Measurements from ENCODE around the gene RGR. TPM values are rescaled to one million over a fixed set of nuclear protein-coding genes. Genes with fewer than 3 reads are reported as not detected.

The RGR gene
- total and polyA plus RNA-seq, 5 donors from 2014 or later: not detected

DNA sequence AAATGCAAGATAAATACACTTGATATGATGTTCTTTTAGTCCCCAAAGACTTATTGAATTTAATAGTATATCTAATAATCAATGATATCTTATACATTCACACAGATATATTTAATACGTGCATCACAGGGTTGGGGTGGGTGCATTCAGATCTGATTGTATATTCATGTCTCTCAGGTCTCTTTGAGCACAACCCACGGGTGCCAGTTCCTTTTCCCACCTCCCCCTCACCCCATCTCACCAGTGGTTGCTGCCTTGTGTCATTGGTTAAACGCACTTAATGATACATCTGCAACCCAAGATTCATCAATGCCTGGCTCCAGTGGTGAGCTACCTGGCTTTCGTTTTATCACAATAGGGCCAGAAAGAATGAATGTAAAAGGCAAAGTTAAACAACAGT is 9.8 kb upstream of the RGR start:
- Histone ChIP-seq H3K4me3 (ENCODE audit: low read depth, low read length) (no peak overlapping the region), H3K4me1 (ENCODE audit: control insufficient read depth, insufficient read depth, low read length, poor library complexity, severe bottlenecking) (no peaks in the 10 kb centered on the region), H3K27ac (ENCODE audit: insufficient read depth, low read length, poor library complexity, severe bottlenecking) (no peak overlapping the region), H3K36me3 (ENCODE audit: control insufficient read depth, insufficient read depth, low read length) (no peaks in the 10 kb centered on the region), H3K27me3 (ENCODE audit: control insufficient read depth, insufficient read depth, low read length) (peaks cover 2% of the 10 kb centered on the region), H3K9me3 (ENCODE audit: control insufficient read depth in 2 of 2, low read length in 2 of 2) (no peaks in the 10 kb centered on the region)
- no peak for DNase-seq
- Mint-ChIP-seq H3K27ac (no peak overlapping the region), H3K4me3 (no peak overlapping the region), H3K36me3 (no peaks in the 10 kb centered on the region), H3K4me1 (no peaks in the 10 kb centered on the region), H3K27me3 (peaks cover 18% of the 10 kb centered on the region), H3K9me3 (no peaks in the 10 kb centered on the region)
- ATAC-seq (ENCODE audit: low read depth in 2 of 2): no peak

DNA sequence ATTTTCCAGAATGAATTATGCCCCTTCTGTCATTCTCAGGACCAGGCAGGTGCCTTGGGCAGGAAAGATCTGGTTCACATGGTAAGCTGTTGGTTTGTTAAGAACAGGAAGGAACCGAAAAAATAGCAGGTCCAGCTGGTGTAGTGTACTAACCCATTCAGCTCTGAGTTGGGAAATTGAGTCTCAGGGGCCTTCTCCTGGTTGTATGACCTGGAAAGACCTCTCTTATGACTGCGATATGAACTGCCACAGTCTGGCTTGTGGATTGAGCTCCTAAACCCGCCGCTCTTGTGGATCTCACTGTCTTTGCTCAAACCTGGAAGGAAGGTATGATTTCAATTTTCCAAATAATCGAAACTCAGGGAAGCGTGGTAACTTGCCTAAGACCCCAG is 8.1 kb upstream of the RGR start:
- no peak overlapping the region for H3K4me3 Mint-ChIP-seq
- no peaks in the 10 kb centered on the region for H3K4me1 Mint-ChIP-seq

DNA sequence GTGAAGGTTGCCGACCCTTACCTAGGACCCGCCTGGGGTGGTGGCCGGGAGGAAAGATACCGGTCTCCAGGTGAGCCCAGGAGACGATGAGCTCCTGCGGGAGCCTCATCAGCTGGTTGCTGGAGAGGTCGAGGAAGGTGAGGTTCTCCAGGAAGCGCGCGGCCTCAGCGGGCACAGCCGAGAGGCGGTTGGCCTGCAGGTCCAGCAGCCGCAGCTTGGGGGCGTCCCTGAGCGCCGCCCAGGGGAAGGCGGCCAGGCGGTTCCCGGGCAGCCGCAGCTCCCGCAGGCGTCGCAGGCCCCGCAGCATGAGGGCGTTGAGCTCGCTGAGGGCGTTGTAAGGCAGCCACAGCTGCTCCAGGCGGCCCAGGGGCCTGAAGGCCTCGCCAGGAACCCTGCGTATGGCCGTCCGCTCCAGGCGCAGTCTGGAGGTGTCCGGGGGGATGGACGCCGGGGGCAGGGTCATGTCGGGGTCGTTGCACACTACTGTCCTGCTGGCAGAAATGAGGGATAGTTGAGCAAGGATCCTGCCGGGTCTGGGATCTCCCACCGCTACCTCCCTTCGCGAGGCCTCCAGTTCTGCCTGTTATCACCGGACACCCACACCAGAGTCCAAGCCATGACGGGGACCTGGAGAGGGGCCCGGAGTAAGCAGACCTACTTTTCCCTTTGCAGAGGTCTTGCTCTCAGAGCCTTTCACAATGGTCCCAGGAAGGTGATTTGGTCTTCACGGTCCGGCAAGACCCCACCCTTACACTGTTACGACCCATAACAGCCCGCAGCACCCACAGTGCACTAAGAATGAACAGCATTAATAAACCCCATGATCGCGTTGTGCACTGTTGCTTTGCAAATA is 7.4 kb upstream of the RGR start:
- no peaks in the 10 kb centered on the region for H3K4me1 Mint-ChIP-seq
- H3K27ac Mint-ChIP-seq: no peak overlapping the region
- no peak overlapping the region for H3K4me3 Mint-ChIP-seq
- Histone ChIP-seq H3K27ac (ENCODE audit: insufficient read depth, low read length, poor library complexity, severe bottlenecking) (no peak overlapping the region), H3K4me3 (ENCODE audit: low read depth, low read length) (no peak overlapping the region), H3K36me3 (ENCODE audit: control insufficient read depth, insufficient read depth, low read length) (no peaks in the 10 kb centered on the region), H3K9me3 (ENCODE audit: control insufficient read depth in 2 of 2, low read length in 2 of 2) (no peaks in the 10 kb centered on the region), H3K27me3 (ENCODE audit: control insufficient read depth, insufficient read depth, low read length) (peaks cover 2% of the 10 kb centered on the region), H3K4me1 (ENCODE audit: control insufficient read depth, insufficient read depth, low read length, poor library complexity, severe bottlenecking) (no peaks in the 10 kb centered on the region)
- ATAC-seq (ENCODE audit: low read depth in 2 of 2) (no peak), DNase-seq (no peak)
- no peaks in the 10 kb centered on the region for H3K9me3 Mint-ChIP-seq
- H3K36me3 Mint-ChIP-seq: no peaks in the 10 kb centered on the region
- H3K27me3 Mint-ChIP-seq: peaks cover 18% of the 10 kb centered on the region

More for the DNA sequence above, 8.1 kb upstream of the RGR start:
- Histone ChIP-seq H3K27me3 (ENCODE audit: control insufficient read depth, insufficient read depth, low read length) (peaks cover 2% of the 10 kb centered on the region), H3K4me1 (ENCODE audit: control insufficient read depth, insufficient read depth, low read length, poor library complexity, severe bottlenecking) (no peaks in the 10 kb centered on the region), H3K9me3 (ENCODE audit: control insufficient read depth in 2 of 2, low read length in 2 of 2) (no peaks in the 10 kb centered on the region), H3K4me3 (ENCODE audit: low read depth, low read length) (no peak overlapping the region), H3K36me3 (ENCODE audit: control insufficient read depth, insufficient read depth, low read length) (no peaks in the 10 kb centered on the region), H3K27ac (ENCODE audit: insufficient read depth, low read length, poor library complexity, severe bottlenecking) (no peak overlapping the region)
- Mint-ChIP-seq H3K27ac (no peak overlapping the region), H3K9me3 (no peaks in the 10 kb centered on the region), H3K27me3 (peaks cover 18% of the 10 kb centered on the region), H3K36me3 (no peaks in the 10 kb centered on the region)
- DNase-seq (no peak), ATAC-seq (ENCODE audit: low read depth in 2 of 2) (no peak)

DNA sequence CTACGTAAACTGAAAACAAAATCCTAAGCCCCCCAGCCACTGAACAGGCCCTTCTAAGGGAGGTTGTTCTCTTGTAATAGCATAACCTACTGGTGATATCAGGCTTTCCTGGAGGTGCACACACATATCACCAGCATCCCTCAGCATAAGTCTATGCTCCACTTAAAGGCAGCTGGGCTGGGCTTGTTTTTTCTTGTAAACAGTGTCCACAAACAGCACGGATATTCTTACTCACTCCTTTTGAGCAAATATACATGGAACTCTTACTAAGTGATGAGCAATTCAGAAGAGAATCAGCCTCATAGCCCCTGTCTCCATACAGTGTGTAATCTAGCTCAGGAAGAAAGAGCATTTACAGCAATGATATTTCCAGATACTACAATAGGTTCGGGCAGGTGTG is 5.9 kb upstream of the RGR start:
- no peaks in the 10 kb centered on the region for H3K9me3 Mint-ChIP-seq

DNA sequence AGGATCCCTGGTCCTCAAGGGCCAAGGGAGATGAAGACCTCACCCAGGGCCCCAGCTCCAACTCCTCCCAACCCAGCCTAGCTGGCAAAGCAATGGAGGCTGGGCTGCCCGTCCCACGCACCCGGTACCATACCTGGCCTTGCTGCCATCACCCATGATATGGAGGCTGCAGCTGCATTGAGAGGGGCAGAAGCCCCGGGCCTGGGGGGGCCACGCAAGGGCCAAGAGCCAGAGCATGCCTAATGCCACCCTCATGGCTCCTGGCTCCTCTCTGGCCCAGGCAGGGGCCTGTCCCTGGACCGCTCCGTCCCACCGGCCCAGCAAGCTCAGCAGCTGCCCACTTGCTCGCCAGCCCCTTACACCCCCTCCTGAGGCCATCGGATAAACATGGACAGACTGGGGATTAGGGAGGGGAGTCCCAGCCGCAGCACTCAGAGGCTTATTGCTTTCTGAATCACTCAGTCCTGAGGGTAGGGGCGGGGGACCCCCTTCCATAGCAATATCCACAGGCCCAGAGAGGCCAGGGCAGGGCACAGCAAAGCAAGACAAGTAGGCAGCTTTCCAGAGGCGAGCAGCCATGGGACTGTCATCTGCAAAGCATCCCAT is 3.6 kb upstream of the RGR start, which contains the start of gene LRIT1:
Gene LRIT1 (minus strand): TSS at position 362 of the 606 bp plus-strand sequence. CDS start 107 bp downstream, at position 255.
- H3K9me3 ChIP-seq (ENCODE audit: control insufficient read depth in 2 of 2, low read length in 2 of 2): no peaks in the 10 kb centered on the region
- no peaks in the 10 kb centered on the region for H3K27me3 ChIP-seq (ENCODE audit: control insufficient read depth, insufficient read depth, low read length)
- peaks cover 12% of the 10 kb centered on the region for H3K27me3 Mint-ChIP-seq
- DNase-seq: no peak
- H3K36me3 ChIP-seq (ENCODE audit: control insufficient read depth, insufficient read depth, low read length): no peaks in the 10 kb centered on the region
- H3K9me3 Mint-ChIP-seq: no peaks in the 10 kb centered on the region
- no peaks in the 10 kb centered on the region for H3K4me1 Mint-ChIP-seq
- H3K4me1 ChIP-seq (ENCODE audit: control insufficient read depth, insufficient read depth, low read length, poor library complexity, severe bottlenecking): no peaks in the 10 kb centered on the region
- no peak for ATAC-seq (ENCODE audit: low read depth in 2 of 2)
- no peak within 1 kb of the TSS for H3K27ac ChIP-seq (ENCODE audit: insufficient read depth, low read length, poor library complexity, severe bottlenecking)
- no peak within 1 kb of the TSS for H3K4me3 Mint-ChIP-seq
- peak within 1 kb of the TSS in 1 of 3 donors; percentile 7 for H3K27ac Mint-ChIP-seq
- H3K36me3 Mint-ChIP-seq: no peaks in the 10 kb centered on the region
- no peak within 1 kb of the TSS for H3K4me3 ChIP-seq (ENCODE audit: low read depth, low read length)

More for the DNA sequence above, 5.9 kb upstream of the RGR start:
- Histone ChIP-seq H3K27me3 (ENCODE audit: control insufficient read depth, insufficient read depth, low read length) (peaks cover 2% of the 10 kb centered on the region), H3K9me3 (ENCODE audit: control insufficient read depth in 2 of 2, low read length in 2 of 2) (no peaks in the 10 kb centered on the region), H3K27ac (ENCODE audit: insufficient read depth, low read length, poor library complexity, severe bottlenecking) (no peak overlapping the region), H3K4me3 (ENCODE audit: low read depth, low read length) (no peak overlapping the region), H3K4me1 (ENCODE audit: control insufficient read depth, insufficient read depth, low read length, poor library complexity, severe bottlenecking) (no peaks in the 10 kb centered on the region), H3K36me3 (ENCODE audit: control insufficient read depth, insufficient read depth, low read length) (no peaks in the 10 kb centered on the region)
- H3K4me1 Mint-ChIP-seq: no peaks in the 10 kb centered on the region
- no peak overlapping the region for H3K4me3 Mint-ChIP-seq
- H3K36me3 Mint-ChIP-seq: no peaks in the 10 kb centered on the region
- no peak for ATAC-seq (ENCODE audit: low read depth in 2 of 2)
- no peak for DNase-seq
- H3K27me3 Mint-ChIP-seq: peaks cover 18% of the 10 kb centered on the region
- no peak overlapping the region for H3K27ac Mint-ChIP-seq

DNA sequence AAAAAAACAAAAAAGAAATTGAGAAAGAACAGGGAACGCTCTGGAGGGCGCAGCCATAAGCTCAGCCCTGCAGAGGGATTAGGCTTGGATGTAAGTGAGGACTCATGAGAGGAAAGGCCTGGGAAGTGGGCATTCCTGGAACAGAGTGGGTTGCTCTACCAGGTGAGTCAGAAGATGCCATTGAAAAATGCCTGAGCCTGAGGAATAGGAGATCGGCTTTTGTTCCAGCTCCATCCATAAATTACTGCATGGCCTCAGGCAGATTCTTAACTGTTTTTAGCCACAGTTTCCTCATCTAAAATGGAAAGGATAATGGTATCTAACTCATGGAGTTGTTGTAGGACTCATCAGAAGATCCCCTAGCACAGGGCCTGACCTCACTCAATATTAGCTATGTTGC is 1.1 kb upstream of the RGR start:
- H3K9me3 Mint-ChIP-seq: no peaks in the 10 kb centered on the region
- no peaks in the 10 kb centered on the region for H3K36me3 Mint-ChIP-seq
- Histone ChIP-seq H3K4me1 (ENCODE audit: control insufficient read depth, insufficient read depth, low read length, poor library complexity, severe bottlenecking) (no peaks in the 10 kb centered on the region), H3K36me3 (ENCODE audit: control insufficient read depth, insufficient read depth, low read length) (no peaks in the 10 kb centered on the region), H3K4me3 (ENCODE audit: low read depth, low read length) (no peak overlapping the region), H3K27ac (ENCODE audit: insufficient read depth, low read length, poor library complexity, severe bottlenecking) (no peak overlapping the region), H3K9me3 (ENCODE audit: control insufficient read depth in 2 of 2, low read length in 2 of 2) (no peaks in the 10 kb centered on the region), H3K27me3 (ENCODE audit: control insufficient read depth, insufficient read depth, low read length) (no peaks in the 10 kb centered on the region)
- DNase-seq (no peak), ATAC-seq (ENCODE audit: low read depth in 2 of 2) (no peak)
- no peaks in the 10 kb centered on the region for H3K4me1 Mint-ChIP-seq
- H3K4me3 Mint-ChIP-seq: no peak overlapping the region
- peak overlapping the region in 1 of 3 donors; percentile 12 for H3K27ac Mint-ChIP-seq
- peaks cover 4% of the 10 kb centered on the region for H3K27me3 Mint-ChIP-seq

DNA sequence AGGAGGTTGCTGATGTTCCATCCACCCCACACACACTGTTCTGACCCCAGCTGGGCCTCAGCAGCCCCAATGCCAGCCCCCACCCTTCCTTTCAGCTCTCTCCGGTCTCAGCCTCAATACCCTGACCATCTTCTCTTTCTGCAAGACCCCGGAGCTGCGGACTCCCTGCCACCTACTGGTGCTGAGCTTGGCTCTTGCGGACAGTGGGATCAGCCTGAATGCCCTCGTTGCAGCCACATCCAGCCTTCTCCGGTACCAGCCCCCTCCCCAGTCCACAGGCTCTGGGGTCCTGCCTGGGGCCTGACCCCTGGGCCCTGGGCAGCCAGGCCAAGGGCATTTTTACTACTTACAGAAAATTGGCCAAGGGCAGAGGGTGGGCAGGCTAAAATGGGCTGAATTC is 2.6 kb downstream of the RGR start:
- H3K4me3 ChIP-seq (ENCODE audit: low read depth, low read length): no peak overlapping the region
- Mint-ChIP-seq H3K4me1 (no peaks in the 10 kb centered on the region), H3K4me3 (no peak overlapping the region), H3K9me3 (no peaks in the 10 kb centered on the region), H3K27me3 (peaks cover 6% of the 10 kb centered on the region), H3K36me3 (no peaks in the 10 kb centered on the region), H3K27ac (no peak overlapping the region)
- no peaks in the 10 kb centered on the region for H3K4me1 ChIP-seq (ENCODE audit: control insufficient read depth, insufficient read depth, low read length, poor library complexity, severe bottlenecking)
- H3K36me3 ChIP-seq (ENCODE audit: control insufficient read depth, insufficient read depth, low read length): no peaks in the 10 kb centered on the region
- no peak overlapping the region for H3K27ac ChIP-seq (ENCODE audit: insufficient read depth, low read length, poor library complexity, severe bottlenecking)
- ATAC-seq (ENCODE audit: low read depth in 2 of 2): no peak
- H3K27me3 ChIP-seq (ENCODE audit: control insufficient read depth, insufficient read depth, low read length): no peaks in the 10 kb centered on the region
- no peak for DNase-seq
- no peaks in the 10 kb centered on the region for H3K9me3 ChIP-seq (ENCODE audit: control insufficient read depth in 2 of 2, low read length in 2 of 2)

DNA sequence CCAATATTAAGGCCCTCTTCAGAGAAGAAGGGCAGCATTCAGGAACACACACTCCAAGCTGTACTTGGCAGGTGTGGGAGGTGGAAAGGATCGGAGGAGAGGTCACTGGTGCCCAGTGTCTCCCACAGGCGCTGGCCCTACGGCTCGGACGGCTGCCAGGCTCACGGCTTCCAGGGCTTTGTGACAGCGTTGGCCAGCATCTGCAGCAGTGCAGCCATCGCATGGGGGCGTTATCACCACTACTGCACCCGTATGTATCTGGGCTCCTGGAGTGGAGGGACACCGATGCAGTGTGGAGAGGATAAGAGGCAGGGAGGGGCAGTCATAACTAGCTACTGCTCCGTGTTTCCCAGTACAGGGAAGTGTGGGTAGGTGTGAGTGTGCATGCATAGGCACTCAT is 3.9 kb downstream of the RGR start:
- no peak for DNase-seq
- H3K4me1 Mint-ChIP-seq: no peaks in the 10 kb centered on the region
- Histone ChIP-seq H3K4me1 (ENCODE audit: control insufficient read depth, insufficient read depth, low read length, poor library complexity, severe bottlenecking) (no peaks in the 10 kb centered on the region), H3K27ac (ENCODE audit: insufficient read depth, low read length, poor library complexity, severe bottlenecking) (no peak overlapping the region), H3K4me3 (ENCODE audit: low read depth, low read length) (no peak overlapping the region), H3K36me3 (ENCODE audit: control insufficient read depth, insufficient read depth, low read length) (no peaks in the 10 kb centered on the region), H3K9me3 (ENCODE audit: control insufficient read depth in 2 of 2, low read length in 2 of 2) (no peaks in the 10 kb centered on the region), H3K27me3 (ENCODE audit: control insufficient read depth, insufficient read depth, low read length) (no peaks in the 10 kb centered on the region)
- H3K4me3 Mint-ChIP-seq: no peak overlapping the region
- no peak for ATAC-seq (ENCODE audit: low read depth in 2 of 2)
- no peaks in the 10 kb centered on the region for H3K9me3 Mint-ChIP-seq
- H3K36me3 Mint-ChIP-seq: no peaks in the 10 kb centered on the region
- H3K27me3 Mint-ChIP-seq: peaks cover 6% of the 10 kb centered on the region
- H3K27ac Mint-ChIP-seq: no peak overlapping the region

Data from CD4-positive, CD25-positive, alpha-beta regulatory T cell (primary cell).